T-helper 9 cell (primary cell): ENCODE measurements around the gene GADL1.

Experiments
- DNase-seq: peaks from one replicate; pipeline ENCODE4 v3.0.0-alpha.2; 2020

GADL1 gene

DNA sequence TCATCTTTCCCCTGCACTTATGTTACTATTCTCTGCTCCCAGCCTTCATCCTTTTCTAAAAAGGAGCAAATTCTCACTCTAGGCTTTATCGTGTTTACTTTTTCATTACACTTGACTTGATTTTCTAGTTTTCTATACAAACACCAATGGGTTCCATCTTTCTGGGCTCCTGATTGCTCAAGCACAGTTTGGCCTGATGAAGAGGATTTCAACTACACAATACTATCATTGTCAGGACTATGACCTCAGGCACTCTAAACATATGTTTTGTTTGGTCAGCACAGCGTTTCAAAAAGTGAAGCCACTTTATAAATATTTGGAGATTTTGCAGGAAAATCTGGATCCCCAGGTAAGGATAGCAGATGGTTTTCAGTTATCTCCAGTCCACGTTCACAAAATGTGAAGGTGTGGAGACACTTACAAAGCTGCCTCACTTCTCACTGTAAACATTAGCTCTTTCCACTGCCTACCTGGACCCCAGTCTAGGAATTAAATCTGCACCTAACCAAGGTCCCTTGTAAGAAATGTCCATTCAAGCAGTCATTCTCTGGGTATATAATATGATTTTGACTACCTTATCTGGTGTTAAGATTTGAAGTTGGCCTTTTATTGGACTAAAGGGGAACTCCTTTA lies 201.8 kb downstream of the GADL1 start:
- no peak for DNase-seq

DNA sequence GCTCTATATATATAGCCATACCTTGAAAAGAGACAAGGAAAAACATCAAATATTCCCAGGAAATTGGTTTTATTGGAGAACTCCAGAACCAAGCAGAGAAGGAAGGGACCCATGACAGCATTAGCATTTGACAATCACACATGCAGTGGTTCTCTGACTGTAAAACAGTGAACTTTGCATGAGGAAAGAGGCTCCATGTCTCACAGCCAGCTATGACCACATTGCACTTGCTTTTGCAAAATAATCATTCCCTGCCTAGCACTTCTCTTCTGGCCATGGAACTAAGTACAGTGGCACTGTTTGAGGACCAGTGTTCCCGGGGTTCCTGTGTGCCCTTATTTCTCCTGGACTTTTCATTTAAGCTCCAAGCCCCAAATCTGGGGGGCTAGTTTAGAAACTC lies 202.5 kb downstream of the GADL1 start:
- DNase-seq = no peak

DNA sequence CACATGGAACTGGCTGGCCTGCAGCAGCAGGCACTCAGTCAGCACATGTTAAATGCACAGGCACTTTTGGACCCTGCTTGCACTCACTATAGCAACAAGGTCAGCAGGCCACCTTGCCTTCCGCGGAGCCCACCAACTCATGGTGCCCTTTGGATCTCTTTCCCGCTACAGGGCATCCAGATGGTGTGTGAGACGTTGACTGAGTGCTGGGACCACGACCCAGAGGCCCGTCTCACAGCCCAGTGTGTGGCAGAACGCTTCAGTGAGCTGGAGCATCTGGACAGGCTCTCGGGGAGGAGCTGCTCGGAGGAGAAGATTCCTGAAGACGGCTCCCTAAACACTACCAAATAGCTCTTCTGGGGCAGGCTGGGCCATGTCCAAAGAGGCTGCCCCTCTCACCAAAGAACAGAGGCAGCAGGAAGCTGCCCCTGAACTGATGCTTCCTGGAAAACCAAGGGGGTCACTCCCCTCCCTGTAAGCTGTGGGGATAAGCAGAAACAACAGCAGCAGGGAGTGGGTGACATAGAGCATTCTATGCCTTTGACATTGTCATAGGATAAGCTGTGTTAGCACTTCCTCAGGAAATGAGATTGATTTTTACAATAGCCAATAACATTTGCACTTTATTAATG lies 203.1 kb downstream of the GADL1 start:
- no peak for DNase-seq

DNA sequence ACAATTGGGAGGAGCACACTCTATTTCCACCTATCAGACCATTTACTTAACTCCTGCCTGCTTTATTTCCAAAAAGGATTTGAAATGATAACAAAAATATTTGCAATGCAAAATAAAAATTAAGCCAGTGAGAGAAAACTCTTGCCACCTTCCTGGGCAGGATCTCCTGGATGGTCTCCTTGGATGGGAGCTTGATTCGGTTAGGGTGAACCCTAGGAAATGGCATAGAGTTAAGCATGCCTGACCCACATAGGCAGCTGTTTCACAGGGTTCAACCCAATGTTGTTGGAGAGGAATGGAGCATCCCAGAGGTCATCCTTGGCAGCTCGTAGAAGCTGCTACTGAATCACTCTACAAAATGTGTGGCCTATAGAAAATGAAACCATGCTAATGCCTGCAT lies 204.3 kb downstream of the GADL1 start:
- DNase-seq = no peak

- no peak for DNase-seq
Measured at GRCh38 chr3:30688776-30689641, 205.5 kb downstream of the GADL1 start.

DNA sequence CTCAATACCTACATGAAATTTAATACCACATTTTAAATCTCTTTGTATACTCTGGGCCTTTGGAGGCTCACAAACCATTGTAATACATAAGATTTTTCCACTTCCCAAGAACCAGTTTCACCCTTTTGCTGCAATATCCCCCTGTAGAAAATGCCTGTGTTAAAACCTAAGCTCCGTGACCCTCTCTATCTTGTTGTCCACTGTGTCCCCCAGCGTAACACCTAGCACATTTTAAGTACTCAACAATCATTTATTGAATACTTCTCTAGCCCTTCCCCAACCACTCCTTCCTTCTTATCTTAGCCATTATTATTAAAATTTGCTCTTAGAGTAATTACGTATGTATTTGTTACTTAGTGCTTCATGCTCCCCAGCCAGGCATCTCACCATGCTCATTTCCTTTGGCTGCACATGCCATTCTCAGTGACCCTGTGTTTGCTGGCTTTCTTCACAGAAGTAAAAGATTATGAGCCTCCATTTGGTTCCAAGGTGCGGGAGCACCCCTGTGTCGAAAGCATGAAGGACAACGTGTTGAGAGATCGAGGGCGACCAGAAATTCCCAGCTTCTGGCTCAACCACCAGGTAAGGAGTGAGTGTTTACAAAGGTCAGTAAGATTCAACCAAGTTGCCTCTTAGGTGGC lies 206.4 kb downstream of the GADL1 start:
- DNase-seq = no peak

DNA sequence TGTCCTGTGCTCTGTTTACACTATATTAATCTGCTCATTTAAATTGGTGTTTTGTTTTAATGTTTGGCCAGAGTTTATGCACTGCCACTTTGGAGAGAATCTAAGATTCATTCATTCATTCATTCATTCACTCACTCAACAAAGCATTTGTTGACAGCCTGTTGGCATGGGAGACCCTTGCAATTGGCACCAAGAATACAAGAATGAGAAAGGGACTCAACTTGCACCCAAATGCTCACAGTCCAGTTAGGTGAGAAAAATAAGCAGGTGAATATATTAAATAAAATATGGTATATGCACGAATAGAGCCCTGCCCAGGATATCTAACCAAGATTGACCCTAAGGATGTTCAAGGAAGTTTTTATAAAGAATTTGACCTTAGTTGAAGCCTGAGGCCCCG lies 207.7 kb downstream of the GADL1 start:
- no peak for DNase-seq

- no peak for DNase-seq
Measured at GRCh38 chr3:30686176-30686575, 208.3 kb downstream of the GADL1 start.

DNA sequence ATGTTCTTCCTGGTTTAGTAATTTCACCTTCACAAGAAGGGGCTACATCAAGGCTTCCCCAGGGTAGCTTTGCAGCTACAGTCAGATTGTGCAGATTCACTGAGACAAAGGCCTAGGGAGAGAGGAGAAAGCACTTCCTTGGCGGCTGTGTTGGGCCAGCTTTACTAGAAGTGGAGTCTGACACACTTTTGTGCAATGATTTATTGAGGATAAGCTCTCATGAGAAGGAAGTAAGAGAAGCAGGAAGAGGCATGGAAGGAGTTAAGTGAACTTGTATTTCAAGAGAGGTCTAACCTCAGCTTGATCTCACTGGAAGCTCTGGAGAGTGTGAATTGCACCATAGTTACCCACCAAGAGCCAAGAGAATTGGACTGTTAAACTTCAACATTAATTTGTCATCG lies 209.2 kb downstream of the GADL1 start:
- DNase-seq = no peak

DNA sequence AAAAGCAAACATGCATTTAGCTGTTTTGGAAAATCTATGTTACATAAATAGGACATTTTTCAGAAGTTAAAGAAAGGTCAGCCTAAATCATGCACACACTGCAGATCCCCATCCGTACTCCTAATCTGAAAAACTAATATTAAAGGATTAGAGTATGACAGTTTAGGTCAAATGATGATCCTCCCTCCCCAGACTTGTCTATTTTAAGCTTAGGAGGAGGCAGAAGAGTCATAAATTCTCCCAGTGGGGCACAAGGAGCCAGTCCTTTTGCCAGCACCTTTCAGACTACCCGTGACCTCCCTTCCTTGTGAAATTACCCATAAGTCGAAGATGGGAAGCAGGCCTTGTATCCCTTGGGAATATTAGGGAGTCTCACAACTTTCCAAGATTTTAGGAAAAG lies 210.1 kb downstream of the GADL1 start:
- DNase-seq = no peak

GRCh38 chr3:30683769-30684168 lies 210.7 kb downstream of the GADL1 start:
- no peak for DNase-seq

DNA sequence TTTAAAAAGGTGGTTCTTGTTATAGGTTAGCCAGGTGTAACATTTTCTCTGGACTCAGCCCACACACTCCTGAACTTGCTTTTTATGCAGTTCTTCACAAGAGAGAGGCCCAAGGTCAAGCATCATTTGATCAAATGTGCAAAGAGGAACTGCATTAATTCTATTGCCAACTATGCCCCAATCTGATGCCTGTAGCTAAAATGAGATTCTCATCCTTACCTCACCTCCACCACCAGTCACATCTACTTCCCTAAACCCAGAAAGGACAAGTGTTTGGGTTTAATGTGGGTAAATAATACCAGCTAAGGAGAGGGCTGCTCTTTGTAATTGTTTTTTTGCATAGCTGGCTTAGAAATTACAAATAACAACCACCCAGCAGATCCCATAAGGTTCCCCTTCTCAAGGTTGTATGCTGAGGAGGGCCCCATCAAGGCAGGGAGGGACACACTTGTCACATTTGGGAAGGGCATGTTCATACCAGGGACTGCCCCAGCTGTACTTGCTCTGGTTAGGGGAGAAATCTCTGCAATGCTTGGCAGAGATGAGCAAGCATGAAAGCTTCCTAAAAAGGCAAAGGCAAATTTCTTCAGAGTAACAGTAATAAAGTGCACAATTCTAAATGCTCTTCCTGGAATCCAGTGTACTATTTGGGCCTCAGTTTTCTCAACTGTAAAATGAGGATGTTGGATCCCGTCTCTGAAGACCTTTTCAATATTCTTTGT lies 211.9 kb downstream of the GADL1 start:
- no peak for DNase-seq

- DNase-seq = no peak
Measured at GRCh38 chr3:30681649-30682211, 212.7 kb downstream of the GADL1 start.

GRCh38 chr3:30680789-30681648 lies 213.4 kb downstream of the GADL1 start:
- DNase-seq = no peak

DNA sequence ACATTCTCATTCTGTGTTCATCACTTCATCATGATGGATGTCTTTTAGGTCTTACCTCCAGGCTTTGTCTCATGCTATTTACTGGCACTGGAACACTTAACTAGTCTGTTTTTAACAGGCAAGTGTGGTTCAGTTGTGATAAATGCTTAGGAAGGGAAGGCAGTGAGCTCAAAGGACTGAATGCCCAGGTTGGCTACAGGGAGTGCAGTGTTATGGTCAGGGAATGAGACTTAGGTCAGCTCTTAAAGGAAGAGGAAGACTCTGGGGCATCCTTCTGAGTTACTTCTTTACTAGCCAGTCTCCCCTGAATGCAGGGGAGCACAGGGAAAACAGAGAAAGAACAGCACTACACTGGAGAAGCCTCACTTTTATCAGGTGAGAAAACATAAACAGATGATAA lies 215.4 kb downstream of the GADL1 start:
- no peak for DNase-seq

DNA sequence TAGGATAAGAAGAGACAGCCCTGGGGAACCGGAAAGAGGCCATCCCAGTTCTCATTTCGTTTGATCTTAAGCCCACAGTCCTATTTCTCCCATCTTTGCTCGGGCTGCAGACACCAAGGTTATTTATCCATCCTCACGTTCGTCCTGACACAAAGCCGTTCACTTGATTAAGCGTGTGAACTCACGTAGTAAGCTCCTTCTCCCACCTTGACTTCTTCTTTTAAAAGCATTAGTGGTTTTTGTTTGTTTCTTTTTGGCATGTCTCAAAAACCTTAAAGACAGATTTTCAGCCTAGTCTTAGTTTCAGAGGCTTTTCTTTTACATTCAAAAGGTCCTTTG lies 217.1 kb downstream of the GADL1 start:
- no peak for DNase-seq

DNA sequence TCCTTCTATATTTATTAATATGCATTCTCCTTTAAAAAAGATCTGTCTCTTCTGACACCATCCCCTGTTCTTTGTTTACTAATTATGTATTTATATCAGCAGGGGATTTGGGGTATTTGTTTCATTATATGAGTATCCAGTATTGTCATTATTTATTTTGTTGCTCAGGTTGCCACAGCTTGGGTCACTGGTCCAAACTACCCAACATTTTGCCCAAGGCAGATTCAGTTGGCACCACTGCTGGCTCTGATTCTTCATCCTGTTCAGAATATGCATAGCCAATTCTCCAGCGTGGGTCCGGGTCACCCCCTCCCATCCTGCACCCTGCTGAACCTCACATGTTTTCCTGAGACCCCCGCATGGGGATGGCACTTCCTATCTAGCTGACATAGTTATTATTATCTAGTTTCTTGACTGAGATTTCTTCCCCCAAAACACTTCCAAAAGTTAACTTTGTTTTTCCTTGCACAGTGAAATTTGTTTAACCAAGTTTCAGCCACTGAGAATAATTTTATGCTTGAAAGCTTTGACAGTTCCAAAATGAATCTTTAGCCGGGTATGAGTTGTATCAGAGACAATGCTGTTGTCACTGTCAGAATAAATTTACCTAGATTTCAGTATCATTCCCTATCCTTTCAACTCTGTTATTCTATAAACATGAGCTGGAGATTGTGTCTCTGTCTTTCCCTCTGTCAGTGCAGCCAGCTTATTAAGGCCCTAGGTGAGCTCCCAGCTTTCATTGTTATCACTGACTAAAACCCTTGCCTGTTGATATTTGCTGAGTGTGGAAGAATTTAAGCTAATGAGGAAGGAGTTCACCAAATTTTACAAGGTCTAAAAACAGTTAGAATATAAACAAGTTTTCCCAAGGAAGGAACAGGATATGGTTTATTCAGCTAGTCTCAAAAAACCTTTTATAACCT lies 217.8 kb downstream of the GADL1 start:
- DNase-seq = no peak
